Measurements from ENCODE around the gene PICALM.

Gene PICALM

GRCh38 chr11:86067851-86068137 lies 1.1 kb downstream of the PICALM start:
- H3K4me3 ChIP-seq (ENCODE audit: low read depth, low read length) = peak overlapping the region; percentile 94
- DNase-seq (ENCODE audit: low read depth) = no peak
- TF ChIP-seq, protein P1, sequence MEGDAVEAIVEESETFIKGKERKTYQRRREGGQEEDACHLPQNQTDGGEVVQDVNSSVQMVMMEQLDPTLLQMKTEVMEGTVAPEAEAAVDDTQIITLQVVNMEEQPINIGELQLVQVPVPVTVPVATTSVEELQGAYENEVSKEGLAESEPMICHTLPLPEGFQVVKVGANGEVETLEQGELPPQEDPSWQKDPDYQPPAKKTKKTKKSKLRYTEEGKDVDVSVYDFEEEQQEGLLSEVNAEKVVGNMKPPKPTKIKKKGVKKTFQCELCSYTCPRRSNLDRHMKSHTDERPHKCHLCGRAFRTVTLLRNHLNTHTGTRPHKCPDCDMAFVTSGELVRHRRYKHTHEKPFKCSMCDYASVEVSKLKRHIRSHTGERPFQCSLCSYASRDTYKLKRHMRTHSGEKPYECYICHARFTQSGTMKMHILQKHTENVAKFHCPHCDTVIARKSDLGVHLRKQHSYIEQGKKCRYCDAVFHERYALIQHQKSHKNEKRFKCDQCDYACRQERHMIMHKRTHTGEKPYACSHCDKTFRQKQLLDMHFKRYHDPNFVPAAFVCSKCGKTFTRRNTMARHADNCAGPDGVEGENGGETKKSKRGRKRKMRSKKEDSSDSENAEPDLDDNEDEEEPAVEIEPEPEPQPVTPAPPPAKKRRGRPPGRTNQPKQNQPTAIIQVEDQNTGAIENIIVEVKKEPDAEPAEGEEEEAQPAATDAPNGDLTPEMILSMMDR (IDR thresholded peaks at IDR 0.05; ENCODE audit: control insufficient read depth, extremely low read depth, insufficient read depth) = no peak

DNA sequence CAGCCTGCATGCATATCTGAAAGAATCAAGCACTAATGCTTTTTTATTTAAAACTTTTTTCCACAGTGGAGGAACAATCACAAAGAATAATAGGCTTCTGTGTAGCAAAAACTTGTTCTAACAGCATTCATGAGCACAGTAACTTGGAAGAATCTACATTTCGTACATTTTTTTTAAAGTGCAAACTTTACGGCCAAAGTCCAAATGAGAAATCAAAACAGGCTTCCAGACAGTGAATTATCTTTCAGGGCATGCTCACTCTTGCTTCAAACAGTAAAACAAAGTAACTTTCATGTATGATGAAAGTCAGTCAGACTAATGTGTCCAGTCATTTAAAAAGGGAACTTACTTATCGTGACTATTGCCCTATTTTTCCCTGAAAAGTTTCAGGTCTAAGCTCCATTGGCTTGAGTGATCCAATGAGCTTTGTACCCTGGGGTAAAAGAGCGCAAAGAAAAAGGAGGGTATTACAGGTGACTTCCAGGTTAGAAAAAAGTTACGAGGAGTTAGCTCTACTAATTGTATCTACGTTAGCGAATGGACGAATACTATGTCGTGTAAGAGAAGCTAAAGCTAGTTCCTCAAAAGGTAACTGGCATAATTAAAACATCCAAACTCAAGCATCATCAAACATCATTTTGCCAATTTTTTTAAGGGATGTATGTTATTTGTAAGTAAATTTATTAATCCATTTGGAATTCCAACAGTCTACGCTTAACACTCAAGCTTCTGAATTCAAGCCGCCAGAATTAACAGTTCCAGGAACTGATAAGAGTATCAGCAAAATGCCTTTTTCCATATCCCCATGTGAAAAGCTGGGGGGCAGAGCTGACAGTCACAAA lies 1.7 kb downstream of the PICALM start:
- H3K4me3 ChIP-seq (ENCODE audit: low read depth, low read length) = peak overlapping the region; percentile 94
- no peak for DNase-seq (ENCODE audit: low read depth)
- TF ChIP-seq, protein P1 (IDR thresholded peaks at IDR 0.05; ENCODE audit: control insufficient read depth, extremely low read depth, insufficient read depth) = no peak

- TF ChIP-seq, protein P1 (IDR thresholded peaks at IDR 0.05; ENCODE audit: control insufficient read depth, extremely low read depth, insufficient read depth) = no peak
- no peak for DNase-seq (ENCODE audit: low read depth)
- H3K4me3 ChIP-seq (ENCODE audit: low read depth, low read length) = peak overlapping the region; percentile 94
These were observed 2.3 kb downstream of the PICALM start for GRCh38 chr11:86066657-86067008.

- TF ChIP-seq, protein P1 (IDR thresholded peaks at IDR 0.05; ENCODE audit: control insufficient read depth, extremely low read depth, insufficient read depth) = no peak
- H3K4me3 ChIP-seq (ENCODE audit: low read depth, low read length) = peak overlapping the region; percentile 94
- no peak for DNase-seq (ENCODE audit: low read depth)
These were observed 2.9 kb downstream of the PICALM start for GRCh38 chr11:86066033-86066432.

DNA sequence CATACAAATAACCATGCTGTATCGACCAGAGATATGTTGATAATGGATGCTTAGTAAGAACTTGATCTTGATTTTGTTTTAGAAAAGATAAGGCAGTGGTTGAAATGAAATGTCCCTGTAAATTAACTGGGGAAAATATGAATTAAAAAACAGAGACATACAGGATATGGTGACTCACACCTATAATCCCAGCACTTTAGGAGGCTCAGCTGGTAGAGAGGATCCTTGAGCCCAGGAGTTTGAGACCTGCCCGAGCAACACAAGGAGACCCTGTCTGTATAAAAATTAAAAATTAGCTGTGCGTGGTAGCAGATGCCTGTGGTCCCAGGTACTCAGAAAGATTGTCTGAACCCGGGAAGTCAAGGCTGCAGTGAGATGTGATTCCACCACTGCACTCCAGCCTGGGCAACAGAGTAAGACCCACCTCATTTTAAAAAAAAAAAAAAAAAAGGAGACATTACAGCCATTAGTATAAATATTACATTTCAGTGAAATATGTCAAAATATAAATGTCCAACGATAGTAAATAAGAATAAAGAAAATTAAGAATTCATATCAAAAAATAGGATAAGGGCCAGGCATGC lies 4.6 kb downstream of the PICALM start:
- TF ChIP-seq, protein P1 (IDR thresholded peaks at IDR 0.05; ENCODE audit: control insufficient read depth, extremely low read depth, insufficient read depth) = no peak

GRCh38 chr11:86063536-86063935 lies 5.3 kb downstream of the PICALM start:
- no peak overlapping the region for H3K4me3 ChIP-seq (ENCODE audit: low read depth, low read length)
- DNase-seq (ENCODE audit: low read depth) = no peak
- TF ChIP-seq, protein P1 (IDR thresholded peaks at IDR 0.05; ENCODE audit: control insufficient read depth, extremely low read depth, insufficient read depth) = no peak

More for the DNA sequence above, 4.6 kb downstream of the PICALM start:
- DNase-seq (ENCODE audit: low read depth) = no peak
- no peak overlapping the region for H3K4me3 ChIP-seq (ENCODE audit: low read depth, low read length)

All from LNCaP clone FGC (cell line).